Activated CD4-positive, alpha-beta T cell treated with anti-CD3 and anti-CD28 coated beads, Interleukin-10, Interleukin-2, amounts not matched to agents 100 ng/mL and 50 ng/mL, durations not matched to agents 16 hours and 8 hours (primary cell): Measurements from ENCODE around the gene FAM151A.

Source experiments
- DNase-seq: peaks from one replicate; pipeline ENCODE4 v3.0.0-alpha.2; 2020

Gene FAM151A

DNA sequence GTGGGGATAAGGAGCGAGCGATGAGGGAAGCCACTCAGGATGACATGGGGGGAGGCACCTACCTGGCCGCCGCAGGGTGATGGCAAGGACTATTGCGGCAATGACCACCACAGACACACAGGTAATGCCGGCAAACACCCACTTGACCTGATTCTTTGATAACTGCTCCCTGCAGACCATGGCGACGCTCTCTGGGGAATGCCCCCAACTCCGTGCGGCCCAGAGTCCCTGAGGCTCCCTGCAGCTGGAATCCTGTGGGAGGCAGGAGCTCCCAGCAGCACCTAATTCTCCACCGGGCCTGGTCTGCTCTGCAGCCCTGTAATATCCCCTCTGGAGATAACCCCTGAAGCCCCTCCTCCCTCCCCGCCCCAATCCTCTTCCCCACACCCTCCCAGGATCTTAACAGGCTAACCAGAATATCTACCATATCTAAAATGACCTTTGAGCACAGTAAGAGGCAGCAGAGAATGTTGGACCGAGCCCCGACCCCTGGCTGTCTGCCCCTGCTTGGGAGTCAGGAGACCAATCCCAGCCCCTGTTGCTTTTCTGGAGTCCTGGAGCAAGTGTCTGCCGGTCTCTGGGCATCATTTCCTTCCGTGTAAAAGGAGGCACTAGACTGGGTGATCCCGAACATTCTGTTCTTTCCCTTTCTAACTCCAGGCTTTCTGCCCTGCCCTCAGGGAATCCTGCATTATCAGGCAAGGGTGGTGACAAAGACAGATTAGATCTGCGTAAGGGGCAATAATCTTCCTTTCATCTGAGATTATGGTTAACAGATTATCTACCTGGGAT, at the start of gene FAM151A:
Gene FAM151A, minus strand, starts transcription at position 310 of the 792 bp plus-strand sequence. Its CDS starts 130 bp downstream, at position 180.
- DNase-seq, result no peak

DNA sequence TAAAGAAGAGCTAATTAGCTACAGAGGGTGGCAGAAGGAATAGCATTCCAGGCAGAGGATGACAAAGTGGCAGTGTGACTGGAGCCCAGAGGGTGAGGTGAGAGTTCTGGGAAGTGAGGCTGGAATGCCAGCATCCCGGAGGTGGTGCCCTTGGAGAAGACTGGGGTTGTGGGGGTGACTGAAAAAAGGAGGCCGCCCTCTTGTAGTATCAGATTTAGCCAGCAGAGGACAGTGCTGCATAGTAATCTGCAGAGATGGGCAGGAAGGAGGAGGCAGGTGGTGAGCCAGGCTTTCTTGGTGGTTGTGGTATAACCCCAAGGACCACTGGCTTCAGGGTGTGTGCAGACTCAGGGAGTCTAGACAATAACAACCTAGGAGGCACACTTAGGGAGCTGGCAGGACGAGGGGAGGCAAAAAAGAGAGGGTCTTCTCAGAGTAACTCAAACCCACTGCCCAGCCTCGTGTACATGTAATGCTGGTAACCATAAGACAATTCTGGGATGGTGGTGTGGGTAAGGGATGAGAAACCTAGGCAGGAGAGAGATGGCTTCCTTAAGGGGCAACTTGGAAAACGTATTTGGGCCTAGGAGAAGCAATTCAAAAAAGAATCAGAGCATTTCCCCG, 48.8 kb upstream of the FAM151A start:
- DNase-seq, result peak; percentile 78

DNA sequence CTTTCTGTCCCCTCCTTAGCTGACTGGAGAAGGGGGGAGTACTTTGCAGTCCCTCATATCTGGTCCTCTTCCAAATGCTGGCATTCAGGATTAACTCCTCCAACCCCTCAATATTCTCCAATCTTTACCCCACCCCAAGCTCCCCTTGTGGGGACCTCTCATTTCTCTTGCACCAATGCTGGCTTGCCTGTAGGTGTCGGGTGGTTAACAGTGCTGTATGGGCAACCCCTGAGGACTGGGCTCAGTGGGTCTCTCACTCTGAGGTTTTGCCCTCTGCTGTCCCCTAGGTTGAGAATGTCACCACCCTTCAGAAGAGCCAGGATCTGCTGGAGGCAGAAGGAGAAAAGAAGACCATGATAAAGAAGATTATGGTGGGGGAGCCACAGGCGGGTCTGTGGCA, 45.2 kb upstream of the FAM151A start:
- DNase-seq, result no peak

DNA sequence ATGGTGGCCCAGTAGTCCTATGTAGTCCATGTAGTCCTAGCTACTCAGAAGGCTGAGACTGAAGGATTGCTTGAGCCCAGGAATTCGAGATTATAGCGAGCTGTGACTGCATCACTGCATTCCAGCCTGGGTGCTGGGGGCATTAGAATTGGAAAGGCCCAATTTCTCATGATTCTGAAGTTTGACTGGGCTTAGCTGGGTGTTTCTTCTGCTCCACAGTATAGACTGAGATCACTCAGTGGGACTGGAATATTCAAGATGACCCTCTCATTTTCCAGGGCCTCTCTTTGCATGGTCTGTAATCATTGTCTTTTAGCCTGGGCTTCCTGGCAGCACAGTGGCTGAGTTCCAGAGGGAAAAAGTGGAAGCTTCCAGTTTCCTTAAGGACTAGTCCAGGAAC, 44.5 kb upstream of the FAM151A start:
- DNase-seq, result no peak

DNA sequence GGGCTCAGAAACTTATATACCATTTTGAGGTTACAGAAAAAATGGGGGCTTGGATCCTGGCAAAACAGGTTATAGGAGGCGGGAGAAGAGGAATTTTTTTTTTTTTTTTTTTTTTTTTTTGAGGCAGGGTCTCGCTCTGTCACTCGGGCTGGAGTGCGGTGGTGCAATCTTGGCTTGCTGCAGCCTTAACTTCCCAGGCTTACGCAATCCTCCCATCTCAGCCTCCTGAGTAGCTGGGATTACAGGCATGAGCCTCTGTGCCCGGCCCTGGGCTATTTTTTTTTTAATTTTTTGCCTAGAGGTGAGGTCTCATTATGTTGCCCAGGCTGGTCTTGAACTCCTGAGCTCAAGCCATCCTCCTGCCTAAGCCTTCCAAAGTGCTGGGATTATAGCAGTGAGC, 43.0 kb upstream of the FAM151A start:
- no peak for DNase-seq

DNA sequence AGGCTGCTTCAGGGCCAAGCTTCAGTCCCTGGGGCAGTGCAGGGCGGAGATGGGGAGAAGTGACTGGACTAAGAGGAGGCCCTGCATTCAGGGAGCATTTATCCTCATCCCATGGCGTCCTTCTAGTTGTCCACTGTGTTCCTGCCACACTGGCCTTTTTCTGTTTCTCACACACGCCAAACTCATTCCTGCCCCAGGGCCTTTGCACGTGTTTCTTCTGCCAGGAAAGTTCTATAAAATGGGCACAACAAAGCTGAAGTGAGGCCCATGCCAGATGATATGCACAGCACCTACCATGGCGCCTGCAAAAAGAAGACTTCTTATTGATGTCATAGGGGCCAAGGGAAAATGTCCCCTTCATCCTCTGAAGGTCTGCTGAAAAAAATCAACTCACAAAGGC, 42.5 kb upstream of the FAM151A start:
- no peak for DNase-seq

DNA sequence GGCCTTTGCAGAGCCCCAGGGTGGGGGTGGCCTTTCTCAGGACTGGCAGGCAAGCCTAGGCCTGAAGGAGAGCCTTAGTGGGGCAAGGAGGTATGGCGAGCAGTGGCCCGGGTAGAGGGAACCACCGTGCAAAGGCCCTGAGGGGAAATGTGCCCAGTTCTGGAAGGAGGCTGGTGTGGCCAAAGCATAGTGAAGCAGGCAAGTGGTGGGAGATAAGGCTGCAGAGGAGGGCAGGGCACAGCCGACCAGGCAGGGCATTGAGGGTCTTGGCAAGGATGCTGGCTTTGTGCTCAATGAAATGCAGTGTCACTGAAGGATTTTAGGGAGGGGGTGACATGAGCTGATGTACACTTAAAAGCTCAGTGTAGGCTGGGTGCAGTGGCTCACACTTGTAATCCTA, 41.0 kb upstream of the FAM151A start:
- DNase-seq, result no peak

DNA sequence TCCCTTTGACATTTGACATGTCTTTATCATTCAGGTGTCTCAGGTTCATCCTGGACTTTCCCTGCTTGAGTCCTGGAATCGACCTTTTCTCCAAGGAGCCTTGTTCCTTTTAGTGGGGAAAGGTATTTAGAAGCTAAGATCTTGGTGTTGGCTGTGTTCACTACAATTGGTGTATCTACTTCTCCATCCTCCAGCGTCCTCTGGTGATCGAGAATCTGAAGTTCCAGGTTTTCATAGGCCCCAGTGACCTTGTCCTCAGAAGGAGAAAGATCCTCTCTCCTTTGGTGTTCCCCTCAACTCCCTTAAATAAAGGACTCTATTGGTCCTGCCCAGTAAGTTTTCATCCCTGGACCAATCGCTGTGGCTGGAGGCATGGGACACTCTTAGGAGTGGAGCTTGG, 40.4 kb upstream of the FAM151A start:
- DNase-seq, result no peak

DNA sequence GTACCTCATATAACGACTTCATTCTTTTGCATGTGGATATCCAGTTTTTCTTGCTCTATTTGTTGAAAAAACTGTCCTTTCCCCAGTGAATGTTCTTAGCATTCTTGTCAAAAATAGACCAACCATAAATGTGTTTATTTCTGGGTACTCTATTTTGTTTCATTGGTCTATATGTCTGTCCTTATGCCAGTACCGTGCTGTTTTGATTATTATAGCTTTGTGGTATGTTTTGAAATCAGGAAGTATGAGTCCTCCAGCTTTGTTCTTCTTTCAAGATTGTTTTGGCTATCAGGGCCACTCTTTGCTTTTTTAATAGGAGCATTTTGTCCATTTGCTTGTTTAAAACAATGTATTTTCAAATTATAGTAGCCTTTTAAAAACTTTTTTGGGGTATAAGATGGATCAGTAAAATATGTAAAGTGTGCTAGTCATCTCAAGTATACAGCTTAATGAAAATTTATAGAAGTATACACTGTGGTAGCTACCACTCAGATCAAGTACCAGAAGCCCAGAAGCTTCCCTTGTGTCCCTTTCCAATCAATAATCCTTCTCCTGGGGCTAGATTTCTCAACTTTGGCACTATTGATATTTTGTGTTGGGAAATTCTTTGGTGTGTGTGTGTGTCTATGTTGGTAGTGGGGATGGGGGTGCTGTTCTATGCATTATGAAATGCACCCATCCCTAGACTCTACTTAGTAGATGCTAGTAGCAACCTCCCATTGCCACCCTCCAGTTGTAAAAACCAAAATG, 35.0 kb upstream of the FAM151A start:
- no peak for DNase-seq

DNA sequence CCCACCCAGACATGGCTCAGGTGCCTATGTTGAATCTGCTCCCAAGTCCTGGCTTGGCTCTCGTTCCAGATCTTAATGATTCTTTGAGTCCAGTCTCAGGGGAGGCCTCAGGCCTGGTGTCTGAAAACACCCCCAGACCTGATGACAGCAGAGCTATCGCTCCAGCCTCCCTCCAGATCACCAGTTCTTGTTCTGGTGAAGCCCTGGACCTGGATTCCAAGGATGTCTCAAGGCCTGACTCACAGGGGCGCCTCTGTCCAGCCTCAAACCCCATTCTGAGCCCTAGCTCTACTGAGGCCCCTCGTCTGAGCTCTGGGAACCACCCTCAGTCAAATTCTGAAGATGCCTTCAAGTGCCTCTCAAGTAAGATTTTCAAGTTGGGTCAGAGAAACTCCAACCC, 29.7 kb upstream of the FAM151A start:
- DNase-seq, result no peak

DNA sequence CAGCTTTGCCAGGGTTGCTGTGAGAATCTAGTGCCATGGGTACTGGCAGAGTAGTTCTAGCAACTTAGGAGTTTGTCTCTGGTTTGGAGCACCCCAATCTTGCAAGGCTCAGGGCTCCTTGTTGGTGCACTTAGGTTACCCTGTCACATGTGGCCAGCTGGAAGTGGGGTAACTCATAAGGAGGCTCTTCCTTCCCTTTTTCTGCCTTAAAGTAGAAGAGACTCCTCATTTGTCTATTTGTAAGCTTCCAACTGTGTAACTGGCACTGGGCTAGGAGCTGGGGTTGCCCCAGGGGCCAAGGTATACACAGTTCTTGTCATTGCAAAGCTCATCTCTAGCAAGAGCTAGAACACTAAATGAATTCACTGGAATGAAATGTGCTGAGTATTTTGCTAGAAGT, 28.8 kb upstream of the FAM151A start:
- DNase-seq, result no peak

DNA sequence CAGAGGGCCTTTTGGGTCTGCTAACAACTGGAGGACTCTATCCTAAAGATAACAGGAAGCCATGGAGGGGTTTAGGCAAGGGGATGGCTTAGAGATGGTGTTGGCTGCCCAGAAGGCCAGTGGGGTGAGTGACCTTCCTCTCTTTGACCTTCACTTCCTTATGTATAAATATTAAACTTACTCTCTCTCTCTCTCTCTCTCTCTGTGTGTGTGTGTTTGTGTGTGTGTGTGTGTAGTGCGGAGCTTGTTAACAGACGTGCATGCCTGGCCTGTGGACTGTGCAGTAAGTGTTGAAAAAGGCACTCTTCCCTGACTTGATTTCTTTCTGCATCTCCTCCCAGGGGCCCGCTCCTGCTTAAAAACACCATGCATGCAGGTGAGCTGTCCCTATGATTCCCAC, 28.3 kb upstream of the FAM151A start:
- DNase-seq, result no peak

DNA sequence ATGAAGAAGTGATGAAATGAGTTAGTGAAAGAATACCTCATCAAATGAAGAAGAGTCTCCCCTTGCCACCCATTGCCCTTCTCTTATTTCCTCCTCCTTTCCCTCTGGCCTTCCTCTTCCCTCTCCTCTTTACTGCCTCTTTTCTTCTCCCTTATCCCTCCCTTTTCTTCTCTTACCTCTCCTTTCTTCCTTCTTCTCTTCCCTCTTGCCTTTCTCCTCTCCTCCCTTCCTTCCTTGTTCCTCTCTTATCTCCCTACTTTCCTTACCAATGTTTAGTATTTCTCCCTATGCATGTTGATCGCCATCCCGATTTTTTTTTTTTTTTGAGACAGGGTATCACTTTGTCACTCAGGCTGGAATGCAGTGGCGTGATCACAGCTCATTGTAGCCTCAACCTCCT, 27.1 kb upstream of the FAM151A start:
- DNase-seq, result no peak

DNA sequence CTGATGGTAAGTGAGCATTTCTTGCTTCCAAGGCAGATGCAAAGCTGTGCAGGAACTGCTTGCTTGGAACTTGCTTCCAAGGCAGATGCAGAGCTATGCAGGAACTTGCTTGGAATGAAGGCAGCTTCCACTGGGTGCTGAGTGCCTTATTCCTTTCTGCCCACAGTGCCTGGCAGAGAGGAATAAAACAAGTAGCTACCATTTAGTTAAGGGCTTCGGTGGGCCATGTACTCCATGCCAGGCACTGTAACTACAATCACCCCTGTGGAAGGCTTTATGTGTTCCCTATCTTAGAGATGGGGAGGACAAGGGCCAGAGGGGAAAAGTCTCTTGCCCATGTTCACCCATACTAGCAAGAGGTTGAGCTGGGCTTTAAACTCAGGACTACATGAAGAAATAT, 26.6 kb upstream of the FAM151A start:
- no peak for DNase-seq

DNA sequence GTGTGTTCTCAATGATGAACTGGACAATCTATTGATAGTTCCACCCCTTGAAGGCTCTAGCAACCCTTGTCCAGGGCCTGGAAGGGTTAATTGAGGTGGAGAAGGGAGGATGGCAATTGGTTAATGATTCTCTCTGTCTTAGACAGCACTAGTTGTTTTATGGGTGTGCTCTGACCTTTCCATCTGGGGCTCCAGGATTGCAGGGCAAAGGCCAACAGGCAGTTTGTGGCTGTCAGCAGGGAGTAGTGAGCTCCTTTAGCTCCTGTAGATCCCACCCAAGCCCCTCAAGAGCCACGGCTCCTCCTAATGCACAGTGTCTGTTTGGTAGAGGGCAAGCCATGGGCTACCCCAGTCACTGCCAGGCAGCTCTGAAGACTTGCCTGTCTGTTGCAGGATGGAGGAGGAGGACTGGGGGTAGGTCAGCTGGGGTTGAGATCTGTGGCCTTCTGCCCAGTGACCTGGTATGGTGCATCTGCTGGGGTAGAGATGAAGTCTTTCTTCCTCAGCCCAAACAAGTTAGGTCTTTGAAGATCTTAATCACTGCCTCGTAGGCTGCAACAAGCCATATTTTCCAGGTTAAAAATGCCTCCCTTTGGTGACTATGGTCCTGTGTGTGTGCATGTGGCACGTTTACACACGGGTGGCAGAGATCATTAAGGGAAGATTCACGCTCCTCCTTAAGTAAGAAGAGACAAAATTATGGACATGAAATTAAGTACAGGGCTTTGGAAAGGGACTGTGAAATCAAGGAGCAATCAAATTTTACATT, 26.0 kb upstream of the FAM151A start:
- no peak for DNase-seq

DNA sequence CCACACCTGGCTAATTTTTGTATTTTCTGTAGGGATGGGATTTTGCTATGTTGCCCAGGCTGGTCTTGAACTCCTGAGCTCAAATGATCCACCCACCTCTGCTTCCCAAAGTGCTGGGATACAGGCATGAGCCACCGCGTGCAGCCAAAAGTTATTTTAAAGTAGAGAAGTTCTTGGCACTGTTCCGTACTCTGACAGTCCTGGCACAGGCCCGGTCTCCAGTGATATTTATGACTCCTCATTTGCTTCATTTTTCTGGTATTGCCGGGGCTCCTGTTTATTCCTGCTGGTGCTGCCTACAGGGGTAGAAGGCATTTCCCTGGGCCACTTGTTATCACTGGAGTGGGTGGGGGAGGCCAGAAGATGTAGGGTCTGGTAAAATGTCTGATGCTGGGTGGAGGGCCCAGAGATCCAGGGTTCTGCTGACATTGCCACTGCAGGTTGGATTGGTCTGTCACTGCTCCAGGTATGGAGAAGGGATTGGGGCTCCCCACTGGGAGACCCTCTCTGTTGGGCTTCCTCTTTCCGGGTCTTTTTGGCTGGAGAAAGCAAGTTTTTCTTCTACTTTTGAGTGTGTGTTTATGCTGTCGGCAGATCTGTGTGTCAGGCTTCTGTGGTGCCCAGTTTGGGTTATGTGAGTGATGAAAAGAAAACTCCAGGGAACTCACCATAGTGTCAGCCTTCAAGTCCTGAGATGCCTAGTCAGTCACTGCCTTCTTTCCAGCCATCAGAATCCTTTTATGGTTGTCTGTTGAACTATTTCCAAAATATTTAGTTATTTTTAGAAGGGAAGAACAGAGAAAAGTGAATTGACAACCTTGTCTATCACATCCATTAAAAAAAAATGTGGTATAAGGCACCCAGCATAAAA, 22.7 kb upstream of the FAM151A start:
- no peak for DNase-seq

DNA sequence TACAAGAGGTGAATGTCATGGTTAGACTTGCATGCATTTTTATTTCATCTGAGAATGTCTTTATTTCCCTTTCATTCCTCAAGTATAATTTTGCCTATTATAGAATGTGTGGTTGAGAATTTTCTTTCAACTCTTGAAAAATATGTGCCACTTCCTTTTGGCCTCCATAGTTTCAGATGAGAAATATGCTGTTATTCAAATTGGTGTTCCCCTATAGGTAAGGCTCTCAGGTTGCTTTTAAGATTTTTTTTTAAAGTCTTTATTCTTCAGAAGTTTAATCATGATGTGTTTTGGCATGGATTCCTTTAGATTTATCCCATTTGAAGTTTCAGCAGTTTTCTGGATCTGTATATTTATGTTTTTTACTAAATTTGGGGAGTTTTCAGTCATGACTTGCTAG, 20.4 kb upstream of the FAM151A start:
- no peak for DNase-seq

DNA sequence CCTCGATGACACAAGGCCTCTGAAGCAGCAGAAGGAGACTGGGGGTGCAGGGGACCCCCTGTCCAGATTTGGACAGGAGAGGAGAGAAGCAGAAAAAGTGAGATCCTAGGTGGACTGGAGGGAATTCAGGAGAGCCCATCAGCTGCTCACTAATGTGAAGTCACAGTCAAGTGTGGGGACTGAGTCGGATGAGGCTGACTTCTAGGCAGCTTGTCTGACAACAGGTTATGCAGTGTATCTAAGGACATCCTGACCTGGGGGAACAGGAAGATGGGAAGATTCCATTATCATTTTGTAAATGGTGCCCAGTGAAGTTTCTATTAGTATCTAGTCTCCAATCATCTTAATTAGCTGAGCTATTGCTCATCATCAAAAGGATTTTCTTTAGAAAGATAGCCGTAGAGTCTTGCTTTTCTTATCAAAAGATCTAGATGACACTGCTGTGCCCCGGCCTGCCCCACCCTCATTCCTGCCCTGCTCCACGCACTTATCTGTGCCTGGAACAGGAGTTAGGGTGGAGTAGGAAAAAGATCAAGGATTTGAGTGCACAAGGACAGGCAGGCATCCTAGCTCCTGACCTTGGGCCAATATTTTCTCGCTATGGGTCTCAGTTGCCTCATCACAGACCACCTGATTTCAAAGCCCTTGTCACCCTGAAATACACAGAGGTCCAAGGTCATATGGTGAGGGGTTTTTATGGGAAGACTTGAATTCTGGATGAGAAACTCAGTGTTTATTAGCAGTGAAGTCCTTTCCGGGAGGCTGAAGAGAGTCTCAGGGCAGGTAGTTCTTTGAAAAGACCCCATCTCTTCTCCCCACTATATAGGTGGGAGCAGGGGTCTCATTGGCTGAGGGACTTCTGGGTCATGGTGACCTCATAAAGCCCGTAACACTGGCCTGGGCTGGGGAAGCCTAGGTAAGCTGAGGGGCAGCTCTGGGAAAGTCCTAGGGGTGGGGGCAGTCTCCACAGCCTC, 17.8 kb upstream of the FAM151A start, which contains the start of gene MROH7:
Gene MROH7, plus strand, starts transcription at position 924 of the 974 bp plus-strand sequence. CDS start 11,141 bp downstream, outside the sequence.
- DNase-seq, result no peak

DNA sequence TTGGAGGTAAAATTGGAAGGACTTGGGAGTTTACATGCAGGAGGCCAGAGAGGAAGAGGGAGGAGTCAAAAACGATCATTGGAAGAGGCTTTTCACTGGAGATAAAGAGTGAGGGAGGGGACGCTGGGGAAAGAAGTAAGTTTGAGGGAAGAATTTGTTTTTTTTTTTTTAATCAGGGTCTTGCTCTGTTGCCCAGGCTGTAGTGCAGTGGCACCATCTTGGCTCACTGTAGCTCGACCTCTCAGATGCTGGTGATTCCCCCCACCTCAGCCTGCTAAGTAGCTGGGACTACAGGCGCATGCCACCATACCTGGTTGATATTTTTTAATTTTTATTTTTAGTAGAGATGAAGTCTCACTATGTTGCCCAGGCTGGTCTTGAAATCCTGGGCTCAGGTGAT, 17.0 kb upstream of the FAM151A start:
- no peak for DNase-seq
